Neuron (in vitro differentiated cells): ENCODE measurements around the gene SRGAP2C.
"Not testable (repeated sequence)": the region's sequence is repeated elsewhere in the genome, so short reads cannot be mapped to it uniquely, and the experiment has no call there.

ENCODE experiments used
- H2AFZ ChIP-seq: one replicate; pipeline ENCODE4 v1.6.1; 2013; ENCODE audit warnings: low read depth, mild to moderate bottlenecking, inconsistent platforms, low read length, moderate library complexity
- H3K27me3 ChIP-seq: one replicate; pipeline ENCODE4 v1.6.1; 2013; ENCODE audit warnings: low read length; ENCODE audit not compliant: insufficient read depth
- H3K36me3 ChIP-seq: one replicate; pipeline ENCODE4 v1.6.1; 2013; ENCODE audit warnings: low read length; ENCODE audit not compliant: insufficient read depth
- H3K4me1 ChIP-seq: one replicate; pipeline ENCODE4 v1.6.1; 2013; ENCODE audit warnings: low read length; ENCODE audit not compliant: insufficient read depth
- H3K4me3 ChIP-seq: 2 replicates; pipeline ENCODE4 v1.5.1; 2013; ENCODE audit warnings: mild to moderate bottlenecking, low read length, moderate library complexity
- H3K9me3 ChIP-seq: one replicate; pipeline ENCODE4 v1.6.1; 2013; ENCODE audit warnings: low read length

SRGAP2C gene

DNA sequence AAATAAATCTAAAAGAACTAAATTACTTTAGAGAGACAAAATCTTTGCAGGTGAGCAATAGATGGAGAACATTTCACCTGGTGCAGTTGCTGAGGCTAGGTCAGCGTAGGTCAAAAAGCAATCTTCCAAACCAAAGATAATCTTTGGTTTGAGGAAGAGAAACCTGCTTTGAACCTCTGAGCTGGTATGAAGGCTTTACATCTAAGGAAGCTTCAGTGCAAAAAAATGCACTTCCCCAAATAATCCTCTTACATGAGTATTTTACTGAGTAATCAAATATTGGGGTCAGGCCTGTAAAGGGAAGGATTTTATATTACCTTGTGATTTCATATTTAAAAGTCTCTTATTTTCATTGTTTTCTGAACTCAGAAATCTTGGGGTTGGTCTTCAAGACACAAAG lies 223.6 kb downstream of the SRGAP2C start:
- Histone ChIP-seq H2AFZ (no peak overlapping the region), H3K27me3 (no peaks in the 10 kb centered on the region), H3K9me3 (no peaks in the 10 kb centered on the region), H3K4me3 (no peak overlapping the region), H3K4me1 (no peaks in the 10 kb centered on the region), H3K36me3 (no peaks in the 10 kb centered on the region)

DNA sequence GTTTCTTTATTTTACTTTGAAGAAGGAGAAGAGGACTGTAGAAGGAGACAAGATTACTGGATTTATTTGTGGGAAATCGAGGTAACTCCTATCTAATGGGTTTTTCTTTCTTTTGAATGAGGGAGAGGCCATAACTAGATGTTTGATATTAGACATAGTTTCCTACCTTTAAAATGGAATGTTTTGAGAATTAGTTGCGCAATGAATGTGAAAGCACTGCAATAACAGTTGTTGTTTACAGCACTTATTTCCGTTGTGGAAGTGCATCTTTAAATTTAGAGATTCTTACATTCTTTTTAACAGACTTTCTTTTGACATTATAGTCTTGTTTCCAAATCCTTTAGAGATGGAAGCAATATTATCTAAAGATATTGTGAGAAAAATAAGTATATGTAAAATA lies 229.0 kb downstream of the SRGAP2C start:
- Histone ChIP-seq H3K4me3 (no peak overlapping the region), H3K27me3 (no peaks in the 10 kb centered on the region), H3K36me3 (no peaks in the 10 kb centered on the region), H3K9me3 (no peaks in the 10 kb centered on the region), H2AFZ (no peak overlapping the region), H3K4me1 (no peaks in the 10 kb centered on the region)

DNA sequence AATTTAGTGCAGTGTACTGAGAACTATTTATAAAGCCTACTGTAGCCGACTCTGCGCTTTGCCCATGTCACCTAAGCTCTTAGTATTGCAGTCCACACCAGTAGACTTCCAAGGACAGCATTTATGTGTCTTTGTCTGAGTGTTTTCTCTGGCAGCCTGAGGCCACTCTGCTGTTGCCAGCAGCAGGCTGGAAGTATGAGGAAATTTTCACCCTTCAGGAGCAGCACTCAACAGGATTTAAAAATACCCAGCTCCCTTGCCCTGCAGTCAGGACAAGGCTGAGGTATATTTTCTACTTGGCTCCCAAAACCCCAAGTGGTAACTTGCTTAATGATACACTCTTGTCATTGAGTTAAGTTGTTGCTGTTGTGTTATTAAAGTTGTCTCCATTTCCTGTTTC lies 230.1 kb downstream of the SRGAP2C start:
- Histone ChIP-seq H3K9me3 (no peaks in the 10 kb centered on the region), H3K36me3 (no peaks in the 10 kb centered on the region), H2AFZ (no peak overlapping the region), H3K4me3 (no peak overlapping the region), H3K4me1 (no peaks in the 10 kb centered on the region), H3K27me3 (no peaks in the 10 kb centered on the region)

DNA sequence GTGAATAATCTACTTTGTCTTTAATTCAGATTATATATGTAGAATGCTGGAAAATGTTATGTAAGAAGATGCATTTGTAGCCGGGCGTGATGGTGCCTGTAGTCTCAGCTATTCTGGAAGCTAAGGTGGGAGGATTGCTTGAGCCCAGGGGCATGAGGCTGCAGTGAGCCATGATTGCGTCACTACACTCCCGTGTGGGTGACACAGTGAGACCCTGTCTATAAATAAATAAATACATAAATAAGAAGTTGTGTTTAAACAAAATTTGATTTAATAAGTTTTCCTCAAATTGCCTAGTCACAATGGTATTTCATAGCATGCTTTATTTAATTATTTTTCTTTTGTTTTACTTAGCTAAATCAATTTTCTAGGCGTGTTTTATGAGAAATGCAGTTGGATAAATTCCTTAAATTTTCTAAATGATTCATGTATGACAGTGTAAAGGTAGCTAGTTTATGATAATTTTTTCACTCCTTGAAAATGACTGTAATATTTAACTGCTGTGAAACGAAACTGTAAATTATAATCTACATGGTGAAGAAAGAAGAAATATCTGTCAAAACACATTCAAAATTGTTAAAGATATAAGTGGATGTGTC lies 232.6 kb downstream of the SRGAP2C start:
- Histone ChIP-seq H3K27me3 (no peaks in the 10 kb centered on the region), H2AFZ (no peak overlapping the region), H3K9me3 (no peaks in the 10 kb centered on the region), H3K4me3 (no peak overlapping the region), H3K4me1 (no peaks in the 10 kb centered on the region), H3K36me3 (no peaks in the 10 kb centered on the region)

DNA sequence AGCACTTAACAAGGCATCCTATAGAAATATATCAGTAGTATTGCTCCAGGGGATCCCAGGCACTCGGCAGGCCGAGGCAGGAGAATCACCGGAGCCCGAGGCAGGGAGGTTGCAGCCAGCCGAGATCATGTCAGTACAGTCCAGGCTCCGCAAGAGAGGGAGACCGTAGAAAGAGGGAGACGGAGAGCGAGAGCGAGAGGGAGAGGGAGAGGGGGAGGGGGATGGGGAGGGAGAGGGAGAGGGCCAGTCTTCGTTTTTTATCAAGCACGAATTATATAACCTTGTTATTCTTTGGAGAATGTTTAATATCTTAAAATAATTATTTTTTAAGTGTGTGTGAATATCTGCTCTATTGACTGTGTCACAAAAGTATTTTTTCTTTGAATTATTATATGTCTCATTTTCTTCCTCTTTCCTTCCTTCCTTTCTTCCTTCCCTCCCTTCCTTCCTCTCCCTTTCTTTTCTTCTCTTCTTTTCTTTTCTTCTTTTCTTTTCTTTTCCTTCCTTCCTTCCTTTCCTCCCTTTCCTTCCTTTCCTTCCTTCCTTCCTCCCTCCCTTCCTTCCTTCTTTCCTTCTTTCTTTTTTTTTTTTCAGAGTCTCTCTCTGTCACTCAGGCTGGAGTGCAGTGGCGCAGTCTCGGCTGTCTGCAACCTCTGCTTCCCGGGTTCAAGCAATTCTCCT lies 233.7 kb downstream of the SRGAP2C start:
- H3K9me3 ChIP-seq, result no peaks in the 10 kb centered on the region
- H2AFZ ChIP-seq, result no peak overlapping the region
- H3K4me1 ChIP-seq, result no peaks in the 10 kb centered on the region
- H3K4me3 ChIP-seq, result no peak overlapping the region
- no peaks in the 10 kb centered on the region for H3K36me3 ChIP-seq
- H3K27me3 ChIP-seq, result no peaks in the 10 kb centered on the region

- not testable (repeated sequence) for H3K4me1 ChIP-seq, H3K4me3 ChIP-seq, H3K27me3 ChIP-seq, H3K9me3 ChIP-seq, H2AFZ ChIP-seq, H3K36me3 ChIP-seq
These were observed 234.4 kb downstream of the SRGAP2C start for GRCh38 chr1:121419050-121419615.

- H3K9me3 ChIP-seq, H3K27me3 ChIP-seq, H2AFZ ChIP-seq, H3K4me3 ChIP-seq, H3K4me1 ChIP-seq, H3K36me3 ChIP-seq: not testable (repeated sequence)
These were observed 236.7 kb downstream of the SRGAP2C start for GRCh38 chr1:121421490-121421889.

DNA sequence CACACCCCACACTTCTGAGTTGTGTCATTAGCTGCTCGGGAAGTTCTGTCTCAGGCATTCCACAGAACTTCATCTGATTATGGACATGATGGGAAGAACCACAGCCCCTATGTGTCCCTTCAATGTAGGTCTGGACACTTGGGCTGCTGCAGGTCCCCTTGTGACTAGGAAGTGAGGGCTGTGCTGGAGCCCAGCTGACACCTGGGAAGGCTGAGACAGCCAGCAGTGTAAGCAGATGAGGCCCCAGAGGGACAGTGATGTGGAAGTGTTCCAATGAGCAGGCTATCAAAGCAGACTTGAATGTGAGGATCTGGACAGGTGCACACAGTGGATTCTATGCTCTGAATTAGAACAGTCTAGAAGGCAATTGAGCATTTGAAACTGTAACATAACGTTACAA lies 239.2 kb downstream of the SRGAP2C start:
- not testable (repeated sequence) for H3K27me3 ChIP-seq, H3K4me3 ChIP-seq, H2AFZ ChIP-seq

GRCh38 chr1:121433517-121433916 lies 248.7 kb downstream of the SRGAP2C start:
- H3K4me1 ChIP-seq, H3K9me3 ChIP-seq, H3K27me3 ChIP-seq, H3K4me3 ChIP-seq, H3K36me3 ChIP-seq, H2AFZ ChIP-seq: not testable (repeated sequence)

More for the DNA sequence above, 239.2 kb downstream of the SRGAP2C start:
- H3K36me3 ChIP-seq, H3K4me1 ChIP-seq, H3K9me3 ChIP-seq: not testable (repeated sequence)

DNA sequence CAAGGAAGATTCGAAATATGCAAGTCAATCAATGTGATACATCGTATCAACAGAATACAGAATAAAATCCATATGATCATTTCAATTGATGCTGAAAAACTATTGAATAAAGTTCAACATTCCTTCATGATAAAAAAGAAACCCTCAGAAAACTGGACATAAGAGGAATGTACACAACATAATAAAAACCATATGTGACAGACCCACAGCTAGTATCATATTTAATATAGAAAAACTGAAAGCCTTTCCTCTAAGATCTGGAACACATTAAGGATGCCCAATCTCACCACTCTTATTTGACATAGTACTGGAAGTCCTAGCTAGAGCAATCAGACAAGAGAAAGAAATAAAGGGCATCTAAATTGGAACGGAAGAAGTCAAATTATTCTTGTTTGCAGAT lies 254.1 kb downstream of the SRGAP2C start:
- H3K4me3 ChIP-seq, H2AFZ ChIP-seq, H3K27me3 ChIP-seq, H3K36me3 ChIP-seq, H3K4me1 ChIP-seq, H3K9me3 ChIP-seq: not testable (repeated sequence)

DNA sequence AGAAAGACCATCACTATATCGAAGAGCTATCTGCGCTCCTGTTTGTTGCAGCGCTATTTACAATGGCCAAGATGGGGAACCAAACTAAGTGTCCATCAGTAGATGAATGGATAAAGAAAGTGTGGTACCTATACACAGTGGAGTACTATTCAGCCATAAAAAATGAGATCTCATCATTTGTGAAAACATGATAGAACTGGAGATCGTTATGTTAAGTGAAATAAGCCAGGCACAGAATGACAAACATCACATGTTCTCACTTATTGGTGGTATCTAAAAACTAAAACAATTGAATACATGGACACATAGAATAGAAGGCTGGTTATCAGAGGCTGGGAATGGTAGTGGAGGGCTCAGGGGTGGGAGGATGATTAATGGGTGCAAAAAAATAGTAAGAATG lies 256.2 kb downstream of the SRGAP2C start:
- H2AFZ ChIP-seq, result no peak overlapping the region
- H3K27me3 ChIP-seq, result no peaks in the 10 kb centered on the region
- no peak overlapping the region for H3K4me3 ChIP-seq
- no peaks in the 10 kb centered on the region for H3K36me3 ChIP-seq
- H3K4me1 ChIP-seq, result no peaks in the 10 kb centered on the region
- no peaks in the 10 kb centered on the region for H3K9me3 ChIP-seq
